ENCODE data around the gene RFX1. TPM values are rescaled to one million over a fixed set of nuclear protein-coding genes. Genes with fewer than 3 reads are reported as not detected.

The RFX1 gene
- total RNA-seq, 1 donor from 2014 or later = 21.2 TPM

DNA sequence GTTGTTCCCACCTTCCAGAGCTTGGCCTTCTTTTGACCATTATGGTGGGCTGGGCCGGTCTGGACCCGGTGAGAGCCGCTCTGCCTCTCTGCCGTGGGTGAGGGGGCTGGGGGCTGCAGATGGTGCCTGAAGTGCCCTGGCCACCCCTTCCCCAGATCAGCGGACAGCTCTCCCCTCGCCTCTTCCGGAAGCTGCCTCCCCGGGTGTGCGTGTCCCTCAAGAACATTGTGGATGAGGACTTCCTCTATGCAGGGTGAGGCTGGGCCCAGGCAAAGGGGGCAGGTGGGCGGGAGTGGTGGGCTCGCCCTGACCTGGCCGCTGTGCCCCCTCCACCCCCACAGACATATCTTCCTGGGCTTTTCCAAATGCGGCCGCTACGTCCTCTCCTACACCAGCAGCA, 51.9 kb downstream of the RFX1 start:
- peak overlapping the region; percentile 85 for H3K4me3 Mint-ChIP-seq
- H3K4me1 Mint-ChIP-seq = peaks cover 10% of the 10 kb centered on the region
- TF ChIP-seq CTCF (IDR thresholded peaks at IDR 0.05; ENCODE audit: unreplicated experiment) = no peak
- peaks cover 2% of the 10 kb centered on the region for H3K36me3 Mint-ChIP-seq
- H3K27me3 Mint-ChIP-seq (ENCODE audit: low read depth) = no peaks in the 10 kb centered on the region
- H3K27ac Mint-ChIP-seq = no peak overlapping the region
- H3K9me3 Mint-ChIP-seq = no peaks in the 10 kb centered on the region
- no peak for DNase-seq (ENCODE audit: low spot score in 2 of 2, unreplicated experiment in 2 of 2)

- H3K27ac Mint-ChIP-seq = peak overlapping the region; percentile 53
- peaks cover 2% of the 10 kb centered on the region for H3K36me3 Mint-ChIP-seq
- H3K27me3 Mint-ChIP-seq (ENCODE audit: low read depth) = no peaks in the 10 kb centered on the region
- no peaks in the 10 kb centered on the region for H3K9me3 Mint-ChIP-seq
- H3K4me1 Mint-ChIP-seq = peaks cover 10% of the 10 kb centered on the region
- no peak for TF ChIP-seq CTCF (IDR thresholded peaks at IDR 0.05; ENCODE audit: unreplicated experiment)
- DNase-seq (ENCODE audit: low spot score in 2 of 2, unreplicated experiment in 2 of 2) = no peak
- H3K4me3 Mint-ChIP-seq = peak overlapping the region; percentile 85
These were observed 53.1 kb downstream of the RFX1 start for GRCh38 chr19:13952931-13953531.

GRCh38 chr19:13952154-13952930, 53.8 kb downstream of the RFX1 start, which contains the start of gene DCAF15:
DCAF15 (plus strand) TSS chr19:13952509; CDS start chr19:13952513, 4 bp downstream.
- TF ChIP-seq CTCF (IDR thresholded peaks at IDR 0.05; ENCODE audit: unreplicated experiment) = no peak
- Mint-ChIP-seq H3K27me3 (ENCODE audit: low read depth) (no peaks in the 10 kb centered on the region), H3K36me3 (peaks cover 2% of the 10 kb centered on the region), H3K27ac (peak within 1 kb of the TSS; percentile 89), H3K4me1 (peaks cover 10% of the 10 kb centered on the region), H3K9me3 (no peaks in the 10 kb centered on the region), H3K4me3 (peak within 1 kb of the TSS; percentile 85)
- DNase-seq (ENCODE audit: low spot score in 2 of 2, unreplicated experiment in 2 of 2) = peak; percentile 98 to 99

- Mint-ChIP-seq H3K36me3 (no peaks in the 10 kb centered on the region), H3K27me3 (ENCODE audit: low read depth) (no peaks in the 10 kb centered on the region), H3K4me3 (peak overlapping the region; percentile 85), H3K9me3 (no peaks in the 10 kb centered on the region), H3K4me1 (peaks cover 10% of the 10 kb centered on the region), H3K27ac (peak overlapping the region; percentile 89)
- no peak for TF ChIP-seq CTCF (IDR thresholded peaks at IDR 0.05; ENCODE audit: unreplicated experiment)
- no peak for DNase-seq (ENCODE audit: low spot score in 2 of 2, unreplicated experiment in 2 of 2)
These were observed 54.3 kb downstream of the RFX1 start for GRCh38 chr19:13951799-13952153.

DNA sequence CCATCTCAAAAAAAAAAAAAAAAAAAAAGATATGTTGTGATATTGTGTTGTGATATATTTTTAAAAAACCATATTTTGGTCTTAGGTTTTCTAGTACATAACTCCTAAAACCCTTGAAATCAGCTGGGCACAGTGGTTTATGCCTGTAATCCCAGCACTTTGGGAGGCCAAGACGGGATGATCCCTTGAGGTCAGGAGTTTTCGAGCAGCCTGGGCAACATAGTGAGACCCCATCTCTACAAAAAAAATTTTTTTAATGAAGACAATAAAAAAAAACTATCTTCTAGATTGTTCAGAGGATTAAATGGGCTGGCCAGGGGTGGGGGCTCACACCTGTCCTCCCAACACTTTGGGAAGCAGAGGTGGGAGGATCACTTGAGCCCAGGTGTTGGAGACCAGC, 55.1 kb downstream of the RFX1 start:
- H3K27me3 Mint-ChIP-seq (ENCODE audit: low read depth) = no peaks in the 10 kb centered on the region
- TF ChIP-seq CTCF (IDR thresholded peaks at IDR 0.05; ENCODE audit: unreplicated experiment) = no peak
- peaks cover 10% of the 10 kb centered on the region for H3K4me1 Mint-ChIP-seq
- no peak overlapping the region for H3K4me3 Mint-ChIP-seq
- H3K27ac Mint-ChIP-seq = no peak overlapping the region
- no peak for DNase-seq (ENCODE audit: low spot score in 2 of 2, unreplicated experiment in 2 of 2)
- no peaks in the 10 kb centered on the region for H3K36me3 Mint-ChIP-seq
- H3K9me3 Mint-ChIP-seq = no peaks in the 10 kb centered on the region

All from mesothelial cell of epicardium (in vitro differentiated cells).